ENCODE results near the gene SHROOM2.

DNA sequence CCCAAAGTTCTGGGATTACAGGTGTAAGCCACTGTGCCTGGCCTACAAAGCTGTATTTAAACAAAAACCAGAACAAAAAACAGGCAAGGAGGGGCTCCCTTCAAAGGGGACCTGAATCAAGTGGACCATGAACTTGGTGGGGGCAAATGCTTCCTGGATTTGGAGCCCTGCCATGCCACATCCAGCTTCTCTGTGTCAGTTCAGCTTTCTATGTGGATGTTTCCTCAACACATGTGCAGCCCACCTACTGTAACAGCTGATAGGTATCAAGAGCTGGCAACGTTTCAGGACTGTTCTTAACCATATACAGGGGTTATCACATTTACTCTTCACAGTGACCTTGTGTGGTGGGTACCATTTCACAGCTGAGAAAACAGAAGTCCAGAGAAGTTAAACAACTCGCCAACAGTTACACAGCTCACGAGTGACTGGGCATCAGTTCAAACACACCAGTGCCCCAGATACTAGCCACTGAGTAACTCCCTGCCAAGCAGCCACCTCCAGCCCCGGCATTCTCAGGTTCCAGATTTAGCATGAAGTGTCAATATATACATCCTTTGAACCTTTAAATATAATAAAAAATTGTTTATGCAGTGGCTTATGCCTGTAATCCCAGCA is 28.1 kb upstream of the SHROOM2 start:
- TF ChIP-seq, protein P1, sequence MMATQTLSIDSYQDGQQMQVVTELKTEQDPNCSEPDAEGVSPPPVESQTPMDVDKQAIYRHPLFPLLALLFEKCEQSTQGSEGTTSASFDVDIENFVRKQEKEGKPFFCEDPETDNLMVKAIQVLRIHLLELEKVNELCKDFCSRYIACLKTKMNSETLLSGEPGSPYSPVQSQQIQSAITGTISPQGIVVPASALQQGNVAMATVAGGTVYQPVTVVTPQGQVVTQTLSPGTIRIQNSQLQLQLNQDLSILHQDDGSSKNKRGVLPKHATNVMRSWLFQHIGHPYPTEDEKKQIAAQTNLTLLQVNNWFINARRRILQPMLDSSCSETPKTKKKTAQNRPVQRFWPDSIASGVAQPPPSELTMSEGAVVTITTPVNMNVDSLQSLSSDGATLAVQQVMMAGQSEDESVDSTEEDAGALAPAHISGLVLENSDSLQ (IDR thresholded peaks at IDR 0.05), result no peak
- TF ChIP-seq SP1 (IDR thresholded peaks at IDR 0.05), result no peak
- no peak for TF ChIP-seq ZNF384 (IDR thresholded peaks at IDR 0.05)
- no peak for TF ChIP-seq BHLHE40 (IDR thresholded peaks at IDR 0.05; ENCODE audit: borderline replicate concordance)
- no peak for TF ChIP-seq FOXM1 (IDR thresholded peaks at IDR 0.05; ENCODE audit: borderline replicate concordance)
- no peak for TF ChIP-seq ELF4 (IDR thresholded peaks at IDR 0.05)
- no peak for TF ChIP-seq TARDBP (IDR thresholded peaks at IDR 0.05)
